GM23248 (cell line): ENCODE data around the gene AGAP6. TPM values are rescaled to one million over a fixed set of nuclear protein-coding genes. Genes with fewer than 3 reads are reported as not detected.
A peak's percentile ranks its signal among the peaks of the same experiment; 100 is the strongest.
"Not testable (repeated sequence)": the region's sequence is repeated elsewhere in the genome, so short reads cannot be mapped to it uniquely, and the experiment has no call there.

Source experiments
- DNase-seq: peaks from one replicate; pipeline ENCODE4 v3.0.0-alpha.2; 2015
- H2AFZ ChIP-seq: fragments of 200-600 bp; sonication (generic); 2 replicates; pipeline ENCODE4 v1.6.1; 2016; ENCODE audit warnings: antibody characterized with exemption
- H3F3A ChIP-seq: fragments of 200-600 bp; sonication (generic); 2 replicates; pipeline ENCODE4 v1.6.1; 2016; ENCODE audit warnings: mild to moderate bottlenecking, antibody characterized with exemption, mixed run types; ENCODE audit not compliant: insufficient read depth
- H3K27ac ChIP-seq: fragments of 200-600 bp; sonication (generic); 2 replicates; pipeline ENCODE4 v1.5.1; 2016; ENCODE audit warnings: mild to moderate bottlenecking
- H3K27me3 ChIP-seq: fragments of 200-600 bp; sonication (generic); replicated peaks from 2 replicates; pipeline ENCODE4 v1.6.1; 2016; ENCODE audit warnings: mild to moderate bottlenecking; ENCODE audit not compliant: insufficient read depth
- H3K36me3 ChIP-seq: fragments of 200-600 bp; sonication (generic); 2 replicates; pipeline ENCODE4 v1.6.1; 2016; ENCODE audit warnings: low read depth, mild to moderate bottlenecking
- H3K4me1 ChIP-seq: fragments of 200-600 bp; sonication (generic); 2 replicates; pipeline ENCODE4 v1.6.1; 2016; ENCODE audit warnings: mild to moderate bottlenecking; ENCODE audit not compliant: insufficient read depth
- H3K4me2 ChIP-seq: fragments of 200-600 bp; sonication (generic); one replicate; pipeline ENCODE4 v1.6.1; 2016; ENCODE audit warnings: mild to moderate bottlenecking; ENCODE audit not compliant: unreplicated experiment
- H3K4me3 ChIP-seq: fragments of 200-600 bp; sonication (generic); 2 replicates; pipeline ENCODE4 v1.5.1; 2016; ENCODE audit warnings: mild to moderate bottlenecking
- H3K79me2 ChIP-seq: fragments of 200-600 bp; sonication (generic); 2 replicates; pipeline ENCODE4 v1.6.1; 2016; ENCODE audit warnings: mild to moderate bottlenecking; ENCODE audit not compliant: insufficient read depth
- H3K9ac ChIP-seq: fragments of 200-600 bp; sonication (generic); 2 replicates; pipeline ENCODE4 v1.6.1; 2016; ENCODE audit warnings: mild to moderate bottlenecking
- H3K9me2 ChIP-seq: fragments of 200-600 bp; sonication (generic); 2 replicates; pipeline ENCODE4 v1.6.1; 2016; ENCODE audit warnings: mixed run types, mild to moderate bottlenecking, moderate library complexity; ENCODE audit not compliant: insufficient read depth
- H3K9me3 ChIP-seq: fragments of 200-600 bp; sonication (generic); one replicate; pipeline ENCODE4 v1.6.1; 2017; ENCODE audit warnings: low read depth
- H4K20me1 ChIP-seq: fragments of 200-600 bp; sonication (generic); 2 replicates; pipeline ENCODE4 v1.6.0; 2016; ENCODE audit not compliant: insufficient read depth
- WGBS, 2 experiments: methylation state at CpG; one replicate each; pipeline ENCODE4 v1.1.6; 2015 to 2017; ENCODE audit warnings: low lambda C conversion rate in 2 of 2, low coverage in 1 of 2; ENCODE audit errors: missing lambda C conversion rate in 2 of 2; 5-methylcytosine and 5-hydroxymethylcytosine counted together
- in situ Hi-C: fragments of 300-500 bp; cut with MboI; formaldehyde crosslinking; loops from 2 replicates; pipeline ENCODE4 v1.15.0; 2020
- polyA plus RNA-seq: library from polyadenylated mRNA; unstranded; fragments of >200 nt; fragmentation: Nextera tagmentation; extraction: Ambion mirVana; gene quantifications from 2 replicates; pipeline ENCODE4 v1.2.1, GENCODE V29; 2016
- small RNA-seq: library from RNA; depleted of rRNA; stranded (forward); fragments of <200 nt; gene quantifications from one replicate; pipeline ENCODE3, GENCODE V24; 2014; ENCODE audit warnings: low read depth, low replicate concordance
- total RNA-seq: library from RNA; depleted of rRNA; stranded (reverse); fragments of >200 nt; shearing (Covaris generic); gene quantifications from 2 replicates; pipeline ENCODE4 v1.2.3, GENCODE V29; 2014; rRNA removed

AGAP6 gene
- total and polyA plus RNA-seq, 2 experiments from 2014 or later, result 4.7 to 4.9 TPM

- H3K27me3 ChIP-seq, in situ Hi-C loops, H3K4me2 ChIP-seq, H3K79me2 ChIP-seq, H3K9me3 ChIP-seq, DNase-seq, H3K36me3 ChIP-seq, H2AFZ ChIP-seq, H3F3A ChIP-seq, H3K27ac ChIP-seq, H4K20me1 ChIP-seq, H3K9ac ChIP-seq, H3K4me3 ChIP-seq, H3K9me2 ChIP-seq, H3K4me1 ChIP-seq: not testable (repeated sequence)
- WGBS, 2 experiments, result 77 to 83% methylated on average over 8 of the region's 8 CpGs
These were observed 68.4 kb downstream of the AGAP6 start for GRCh38 chr10:50056654-50057053.

- H3K9ac ChIP-seq, H3K27me3 ChIP-seq, H3K9me3 ChIP-seq, H3K9me2 ChIP-seq, H3K4me2 ChIP-seq, in situ Hi-C loops, H3F3A ChIP-seq, H3K4me3 ChIP-seq, H4K20me1 ChIP-seq, H3K79me2 ChIP-seq, H3K27ac ChIP-seq, DNase-seq, H3K4me1 ChIP-seq, H2AFZ ChIP-seq, H3K36me3 ChIP-seq: not testable (repeated sequence)
- whole genome bisulfite sequencing, 2 experiments, result 43 to 82% methylated on average over 1 of the region's 1 CpG
These were observed 70.5 kb downstream of the AGAP6 start for GRCh38 chr10:50058727-50059126.

GRCh38 chr10:50059946-50060345 is 71.7 kb downstream of the AGAP6 start:
- DNase-seq, result peak; percentile 2
- H3K4me2 ChIP-seq, in situ Hi-C loops, H3K9me3 ChIP-seq, H3K27me3 ChIP-seq, H3K4me3 ChIP-seq, H3K9me2 ChIP-seq, H3F3A ChIP-seq, H4K20me1 ChIP-seq, H3K27ac ChIP-seq, H3K4me1 ChIP-seq, H2AFZ ChIP-seq, H3K36me3 ChIP-seq, H3K9ac ChIP-seq, H3K79me2 ChIP-seq: not testable (repeated sequence)
- 77 to 80% methylated on average over 10 of the region's 10 CpGs for WGBS, 2 experiments

Small RNAs within 50 kb of the gene (small RNA-seq; reads per million reads assigned to genes)
- gene RNA5SP317 (not detected), gene SNORA74C-2 (not detected)

Other genes starting within 250 kb of the AGAP6 start
- 0.51 TPM in 1 of 2 replicates, not detected in the other for gene OGDHL, start 226.1 kb upstream of the AGAP6 start, total RNA-seq
- not detected in 2 replicates for gene OGDHL, start 226.1 kb upstream of the AGAP6 start, polyA plus RNA-seq
- 23.0 and 26.0 TPM in 2 replicates for gene PARG, start 46.4 kb upstream of the AGAP6 start, total RNA-seq
- 15.0 and 16.5 TPM in 2 replicates for gene PARG, start 46.4 kb upstream of the AGAP6 start, polyA plus RNA-seq
- gene TIMM23B, start 46.4 kb upstream of the AGAP6 start, total RNA-seq, result 13.3 and 16.1 TPM in 2 replicates
- gene TIMM23B, start 46.4 kb upstream of the AGAP6 start, polyA plus RNA-seq, result 15.1 and 15.3 TPM in 2 replicates
- gene WASHC2A, start 79.5 kb downstream of the AGAP6 start, total RNA-seq, result 23.0 and 23.9 TPM in 2 replicates
- 25.8 and 26.8 TPM in 2 replicates for gene WASHC2A, start 79.5 kb downstream of the AGAP6 start, polyA plus RNA-seq